ENCODE results near the gene PRDM12.

PRDM12 gene

DNA sequence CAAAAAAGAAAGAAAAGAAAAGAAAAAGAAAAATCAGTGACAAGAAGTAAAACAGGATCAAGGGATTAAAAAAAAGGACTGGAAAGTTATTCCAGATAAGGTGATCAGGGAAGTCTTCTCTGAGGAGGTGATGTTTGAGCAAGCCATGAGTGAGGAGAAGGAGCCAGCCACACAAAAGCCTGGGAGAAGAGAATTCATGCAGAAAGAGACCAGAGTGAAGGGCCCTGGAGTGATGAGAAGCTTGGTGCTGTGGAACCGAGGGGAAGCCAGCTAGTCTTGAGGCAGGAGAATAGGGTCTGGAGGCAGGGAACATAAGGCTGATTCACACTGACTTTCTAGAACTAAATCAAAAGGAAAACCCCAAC is 25.2 kb downstream of the PRDM12 start:
- ChIA-PET POLR2A (interaction anchor here (1.0 to 1.3 kb wide), 2 partner anchors 9 to 12 kb away, joined by 3 read pairs; no protein-coding TSS in a partner anchor), CTCF (interaction anchor here (0.6 to 15.8 kb wide), 6 partner anchors 12 to 309 kb away, joined by 3 to 305 read pairs (median 4); no protein-coding TSS in a partner anchor)
- no peaks in the 10 kb centered on the region for H3K4me1 ChIP-seq (ENCODE audit: control insufficient read depth, insufficient read depth, low read length)
- no peak overlapping the region for H3K4me3 ChIP-seq (ENCODE audit: low read depth, low read length)
- no peaks in the 10 kb centered on the region for H3K36me3 ChIP-seq (ENCODE audit: control insufficient read depth in 2 of 2, insufficient read depth in 1 of 2, low read length in 2 of 2)
- no peak overlapping the region for H3K27ac ChIP-seq (ENCODE audit: extremely low read depth, low read depth, low read length)
- no peaks in the 10 kb centered on the region for H3K9me3 ChIP-seq (ENCODE audit: control insufficient read depth, insufficient read depth, low read depth, low read length)
- TF ChIP-seq ZBTB17 (tag by site-specific recombination; IDR thresholded peaks at IDR 0.05): peak; percentile 86
- peak; percentile 16; the same call in 1 of the 2 replicates for TF ChIP-seq ZNF600 (tag by site-specific recombination; IDR thresholded peaks at IDR 0.05)
- no peak for TF ChIP-seq ZFP3 (tag by site-specific recombination; IDR thresholded peaks at IDR 0.05; ENCODE audit: low read depth)
- no peak for TF ChIP-seq PRDM2 (tag by site-specific recombination; IDR thresholded peaks at IDR 0.05; ENCODE audit: borderline replicate concordance)
- no peak for TF ChIP-seq ZSCAN18 (tag by site-specific recombination; IDR thresholded peaks at IDR 0.05)
- TF ChIP-seq, protein P1, sequence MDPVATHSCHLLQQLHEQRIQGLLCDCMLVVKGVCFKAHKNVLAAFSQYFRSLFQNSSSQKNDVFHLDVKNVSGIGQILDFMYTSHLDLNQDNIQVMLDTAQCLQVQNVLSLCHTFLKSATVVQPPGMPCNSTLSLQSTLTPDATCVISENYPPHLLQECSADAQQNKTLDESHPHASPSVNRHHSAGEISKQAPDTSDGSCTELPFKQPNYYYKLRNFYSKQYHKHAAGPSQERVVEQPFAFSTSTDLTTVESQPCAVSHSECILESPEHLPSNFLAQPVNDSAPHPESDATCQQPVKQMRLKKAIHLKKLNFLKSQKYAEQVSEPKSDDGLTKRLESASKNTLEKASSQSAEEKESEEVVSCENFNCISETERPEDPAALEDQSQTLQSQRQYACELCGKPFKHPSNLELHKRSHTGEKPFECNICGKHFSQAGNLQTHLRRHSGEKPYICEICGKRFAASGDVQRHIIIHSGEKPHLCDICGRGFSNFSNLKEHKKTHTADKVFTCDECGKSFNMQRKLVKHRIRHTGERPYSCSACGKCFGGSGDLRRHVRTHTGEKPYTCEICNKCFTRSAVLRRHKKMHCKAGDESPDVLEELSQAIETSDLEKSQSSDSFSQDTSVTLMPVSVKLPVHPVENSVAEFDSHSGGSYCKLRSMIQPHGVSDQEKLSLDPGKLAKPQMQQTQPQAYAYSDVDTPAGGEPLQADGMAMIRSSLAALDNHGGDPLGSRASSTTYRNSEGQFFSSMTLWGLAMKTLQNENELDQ (tag by site-specific recombination; IDR thresholded peaks at IDR 0.05; ENCODE audit: low read depth): no peak
- no peak for TF ChIP-seq ZNF548 (tag by site-specific recombination; IDR thresholded peaks at IDR 0.05)
- TF ChIP-seq GLI4 (tag by site-specific recombination; IDR thresholded peaks at IDR 0.05): no peak
- TF ChIP-seq, protein P2, sequence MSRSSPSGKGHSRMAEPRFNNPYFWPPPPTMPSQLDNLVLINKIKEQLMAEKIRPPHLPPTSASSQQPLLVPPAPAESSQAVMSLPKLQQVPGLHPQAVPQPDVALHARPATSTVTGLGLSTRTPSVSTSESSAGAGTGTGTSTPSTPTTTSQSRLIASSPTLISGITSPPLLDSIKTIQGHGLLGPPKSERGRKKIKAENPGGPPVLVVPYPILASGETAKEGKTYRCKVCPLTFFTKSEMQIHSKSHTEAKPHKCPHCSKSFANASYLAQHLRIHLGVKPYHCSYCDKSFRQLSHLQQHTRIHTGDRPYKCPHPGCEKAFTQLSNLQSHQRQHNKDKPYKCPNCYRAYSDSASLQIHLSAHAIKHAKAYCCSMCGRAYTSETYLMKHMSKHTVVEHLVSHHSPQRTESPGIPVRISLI (tag by site-specific recombination; IDR thresholded peaks at IDR 0.05): no peak
- 0 out of 2 replicates have a peak, but pooled peaks have one; percentile 44 for TF ChIP-seq PRDM1 (tag by site-specific recombination; IDR thresholded peaks at IDR 0.05)
- TF ChIP-seq ZNF549 (tag by site-specific recombination; IDR thresholded peaks at IDR 0.05): no peak
- TF ChIP-seq ZNF366 (tag by site-specific recombination; conservative IDR thresholded peaks at IDR 0.05): peak; percentile 26; the same call in 1 of the 2 replicates
- TF ChIP-seq ZFHX2 (tag by site-specific recombination; conservative IDR thresholded peaks at IDR 0.05): no peak
- TF ChIP-seq ZNF514 (tag by site-specific recombination; IDR thresholded peaks at IDR 0.05): no peak
- no peak for TF ChIP-seq GLI2 (tag by site-specific recombination; IDR thresholded peaks at IDR 0.05; ENCODE audit: borderline replicate concordance, low read depth)
- no peak for TF ChIP-seq ZNF324 (tag by site-specific recombination; IDR thresholded peaks at IDR 0.05)
- no peak for TF ChIP-seq ZNF529 (tag by site-specific recombination; IDR thresholded peaks at IDR 0.05; ENCODE audit: insufficient replicate concordance)
- TF ChIP-seq ZBTB1 (tag by site-specific recombination; IDR thresholded peaks at IDR 0.05): no peak
- no peak for TF ChIP-seq ZNF571 (tag by site-specific recombination; IDR thresholded peaks at IDR 0.05)
- TF ChIP-seq ZNF501 (tag by site-specific recombination; IDR thresholded peaks at IDR 0.05): no peak
- TF ChIP-seq ZNF610 (tag by site-specific recombination; IDR thresholded peaks at IDR 0.05; ENCODE audit: borderline replicate concordance): no peak
- TF ChIP-seq ZBTB21 (tag by site-specific recombination; IDR thresholded peaks at IDR 0.05): no peak
- no peak for TF ChIP-seq OSR2 (tag by site-specific recombination; IDR thresholded peaks at IDR 0.05)
- TF ChIP-seq, protein P3, sequence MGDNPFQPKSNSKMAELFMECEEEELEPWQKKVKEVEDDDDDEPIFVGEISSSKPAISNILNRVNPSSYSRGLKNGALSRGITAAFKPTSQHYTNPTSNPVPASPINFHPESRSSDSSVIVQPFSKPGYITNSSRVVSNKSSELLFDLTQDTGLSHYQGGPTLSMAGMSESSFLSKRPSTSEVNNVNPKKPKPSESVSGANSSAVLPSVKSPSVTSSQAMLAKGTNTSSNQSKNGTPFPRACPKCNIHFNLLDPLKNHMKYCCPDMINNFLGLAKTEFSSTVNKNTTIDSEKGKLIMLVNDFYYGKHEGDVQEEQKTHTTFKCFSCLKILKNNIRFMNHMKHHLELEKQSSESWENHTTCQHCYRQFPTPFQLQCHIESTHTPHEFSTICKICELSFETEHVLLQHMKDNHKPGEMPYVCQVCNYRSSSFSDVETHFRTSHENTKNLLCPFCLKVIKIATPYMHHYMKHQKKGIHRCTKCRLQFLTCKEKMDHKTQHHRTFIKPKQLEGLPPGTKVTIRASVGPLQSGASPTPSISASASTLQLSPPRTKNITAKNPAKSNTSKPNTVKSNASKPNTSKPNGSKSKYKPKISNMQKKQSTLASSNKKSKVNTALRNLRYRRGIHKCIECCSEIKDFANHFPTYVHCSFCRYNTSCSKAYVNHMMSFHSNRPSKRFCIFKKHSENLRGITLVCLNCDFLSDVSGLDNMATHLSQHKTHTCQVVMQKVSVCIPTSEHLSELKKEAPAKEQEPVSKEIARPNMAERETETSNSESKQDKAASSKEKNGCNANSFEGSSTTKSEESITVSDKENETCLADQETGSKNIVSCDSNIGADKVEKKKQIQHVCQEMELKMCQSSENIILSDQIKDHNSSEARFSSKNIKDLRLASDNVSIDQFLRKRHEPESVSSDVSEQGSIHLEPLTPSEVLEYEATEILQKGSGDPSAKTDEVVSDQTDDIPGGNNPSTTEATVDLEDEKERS (tag by site-specific recombination; IDR thresholded peaks at IDR 0.05): no peak
- no peak for TF ChIP-seq SALL2 (tag by site-specific recombination; IDR thresholded peaks at IDR 0.05; ENCODE audit: borderline replicate concordance)
- TF ChIP-seq ZNF37A (tag by site-specific recombination; IDR thresholded peaks at IDR 0.05): no peak

All from HEK293 (cell line).